PFSK-1 (cell line): ENCODE measurements around the gene CCDC167.

Experiments
- POLR2AphosphoS5 ChIP-seq: IDR thresholded peaks from 2 replicates; pipeline ENCODE4 v1.6.1; 2012; ENCODE audit warnings: low read depth, mild to moderate bottlenecking, control low read depth, low read length, moderate library complexity
- REST ChIP-seq, 2 experiments: IDR thresholded peaks; 2 replicates each; pipeline versions ENCODE4 v1.6.1 to v1.8.0; 2011 to 2012; ENCODE audit warnings: low read depth in 2 of 2, low read length in 2 of 2, control low read depth in 1 of 2, inconsistent platforms in 1 of 2, mild to moderate bottlenecking in 1 of 2, moderate library complexity in 1 of 2; ENCODE audit not compliant: insufficient read depth in 1 of 2
- SIN3A ChIP-seq: IDR thresholded peaks from 2 replicates; pipeline ENCODE4 v1.6.1; 2012; ENCODE audit warnings: mild to moderate bottlenecking, low read length, moderate library complexity, borderline replicate concordance; ENCODE audit not compliant: insufficient read depth

- no peak for TF ChIP-seq POLR2AphosphoS5
- no peak for TF ChIP-seq REST (IDR thresholded peaks at IDR 0.05; ENCODE audit: insufficient read depth in 1 of 2, low read depth in 2 of 2, low read length in 2 of 2)
- TF ChIP-seq SIN3A, result no peak
These were observed 8.4 kb downstream of the CCDC167 start for GRCh38 chr6:37491171-37491829.
